HFFc6 (cell line): ENCODE data around the gene SGIP1. TPM values are rescaled to one million over a fixed set of nuclear protein-coding genes. Genes with fewer than 3 reads are reported as not detected.

Source experiments
- DNase-seq: peaks from one replicate; pipeline ENCODE4 v3.0.0-alpha.2; 2018
- H3K27ac Mint-ChIP-seq: 2 replicates; pipeline ENCODE4 v1.8.0; 2020; ENCODE audit warnings: mild to moderate bottlenecking, mixed read lengths
- H3K27me3 Mint-ChIP-seq: 2 replicates; pipeline ENCODE4 v1.8.0; 2021; ENCODE audit warnings: mild to moderate bottlenecking, moderate library complexity, mixed read lengths; ENCODE audit not compliant: insufficient read depth
- H3K36me3 Mint-ChIP-seq: 2 replicates; pipeline ENCODE4 v1.8.0; 2021; ENCODE audit warnings: low read depth, mixed read lengths
- H3K4me1 Mint-ChIP-seq: 2 replicates; pipeline ENCODE4 v1.8.0; 2020; ENCODE audit warnings: low read depth, mixed read lengths
- H3K4me3 Mint-ChIP-seq: 2 replicates; pipeline ENCODE4 v1.8.0; 2020; ENCODE audit warnings: mild to moderate bottlenecking, moderate library complexity, mixed read lengths
- H3K9me3 Mint-ChIP-seq: 2 replicates; pipeline ENCODE4 v1.8.0; 2020; ENCODE audit warnings: mild to moderate bottlenecking, mixed read lengths
- CTCF ChIP-seq: fragments of 200-600 bp; sonication (generic); IDR thresholded peaks from 2 replicates; pipeline ENCODE4 v1.5.0; 2021; ENCODE audit warnings: antibody characterized with exemption, mild to moderate bottlenecking
- total RNA-seq, 6 experiments: library from RNA; stranded (reverse); fragmentation: NEBNext Ultra II Directional; extraction: Animal tissue kit (Norgen Biotek cat#: 25700); gene quantifications; 2 replicates in 1 of 6; 3 replicates in 5 of 6; pipeline ENCODE4 v1.2.3, GENCODE V29; 2021

The SGIP1 gene
- total RNA-seq, 6 experiments from 2014 or later: 53.3 to 72.0 (median 57.9) TPM

GRCh38 chr1:66752000-66752592, 218.1 kb downstream of the SGIP1 start, which contains the start of gene DYNLT5:
DYNLT5 (plus strand) TSS chr1:66752459; CDS start chr1:66754659, 2,200 bp downstream.
- H3K27me3 Mint-ChIP-seq: no peaks in the 10 kb centered on the region
- peak; percentile 56 for DNase-seq
- H3K4me1 Mint-ChIP-seq: peaks cover 56% of the 10 kb centered on the region
- H3K9me3 Mint-ChIP-seq: no peaks in the 10 kb centered on the region
- no peaks in the 10 kb centered on the region for H3K36me3 Mint-ChIP-seq
- peak; percentile 66 for TF ChIP-seq CTCF
- peak within 1 kb of the TSS; percentile 81 for H3K4me3 Mint-ChIP-seq
- H3K27ac Mint-ChIP-seq: peak within 1 kb of the TSS; percentile 82

GRCh38 chr1:66752671-66753371, 218.9 kb downstream of the SGIP1 start:
- H3K27me3 Mint-ChIP-seq: no peaks in the 10 kb centered on the region
- no peak for DNase-seq
- no peaks in the 10 kb centered on the region for H3K9me3 Mint-ChIP-seq
- peak overlapping the region; percentile 82 for H3K27ac Mint-ChIP-seq
- no peaks in the 10 kb centered on the region for H3K36me3 Mint-ChIP-seq
- H3K4me1 Mint-ChIP-seq: peaks cover 48% of the 10 kb centered on the region
- peak overlapping the region; percentile 81 for H3K4me3 Mint-ChIP-seq
- no peak for TF ChIP-seq CTCF

- no peak for DNase-seq
- H3K27ac Mint-ChIP-seq: no peak overlapping the region
- no peaks in the 10 kb centered on the region for H3K9me3 Mint-ChIP-seq
- H3K4me1 Mint-ChIP-seq: peaks cover 5% of the 10 kb centered on the region
- no peak overlapping the region for H3K4me3 Mint-ChIP-seq
- no peaks in the 10 kb centered on the region for H3K27me3 Mint-ChIP-seq
- no peak for TF ChIP-seq CTCF
- no peaks in the 10 kb centered on the region for H3K36me3 Mint-ChIP-seq
Measured at GRCh38 chr1:66757722-66758240, 223.8 kb downstream of the SGIP1 start.

- Mint-ChIP-seq H3K36me3 (no peaks in the 10 kb centered on the region), H3K4me3 (no peak overlapping the region), H3K27ac (no peak overlapping the region), H3K4me1 (peaks cover under 1% of the 10 kb centered on the region), H3K9me3 (no peaks in the 10 kb centered on the region), H3K27me3 (no peaks in the 10 kb centered on the region)
- TF ChIP-seq CTCF: no peak
- DNase-seq: no peak
Measured at GRCh38 chr1:66758241-66758755, 224.3 kb downstream of the SGIP1 start.

GRCh38 chr1:66760506-66760905, 226.6 kb downstream of the SGIP1 start:
- no peaks in the 10 kb centered on the region for H3K9me3 Mint-ChIP-seq
- no peak for DNase-seq
- H3K27me3 Mint-ChIP-seq: no peaks in the 10 kb centered on the region
- H3K4me1 Mint-ChIP-seq: no peaks in the 10 kb centered on the region; the same call in 1 of the 2 replicates
- H3K36me3 Mint-ChIP-seq: no peaks in the 10 kb centered on the region
- H3K27ac Mint-ChIP-seq: no peak overlapping the region
- no peak for TF ChIP-seq CTCF
- H3K4me3 Mint-ChIP-seq: no peak overlapping the region
